ENCODE data around the gene MDFIC2.

MDFIC2 gene

DNA sequence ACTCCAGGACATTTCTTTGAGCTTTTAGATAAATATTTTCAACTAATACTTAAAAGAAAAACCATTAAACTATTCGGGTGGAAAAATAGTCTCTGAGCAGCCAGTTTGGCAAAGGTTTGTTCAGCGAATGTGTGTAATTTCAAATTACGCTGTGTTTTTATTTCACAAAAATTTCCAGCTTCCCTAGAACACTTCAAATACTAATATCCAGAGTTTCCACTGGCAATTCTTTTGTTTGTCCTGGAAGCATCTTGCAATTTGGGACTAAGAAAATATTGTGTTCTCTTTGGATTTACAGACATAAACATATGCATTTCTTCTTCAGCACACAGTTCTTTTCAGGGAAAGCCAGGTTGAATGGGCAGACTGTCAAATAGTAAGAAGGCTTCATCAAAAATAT, 61.9 kb downstream of the MDFIC2 start:
- H3K27me3 ChIP-seq (ENCODE audit: insufficient read depth, low read length), result no peaks in the 10 kb centered on the region
- H3K4me1 ChIP-seq (ENCODE audit: insufficient read depth, low read length), result peaks cover 3% of the 10 kb centered on the region; the same call in 1 of the 2 replicates
- no peak overlapping the region for H3K27ac ChIP-seq (ENCODE audit: low read length)
- no peak overlapping the region for H3K9ac ChIP-seq (ENCODE audit: low read depth, low read length)
- H3K4me3 ChIP-seq (ENCODE audit: low read length), result no peak overlapping the region
- no peaks in the 10 kb centered on the region for H3K36me3 ChIP-seq (ENCODE audit: insufficient read depth, low read depth, low read length)
- H3K9me3 ChIP-seq (ENCODE audit: insufficient read depth, low read depth, low read length), result no peaks in the 10 kb centered on the region

DNA sequence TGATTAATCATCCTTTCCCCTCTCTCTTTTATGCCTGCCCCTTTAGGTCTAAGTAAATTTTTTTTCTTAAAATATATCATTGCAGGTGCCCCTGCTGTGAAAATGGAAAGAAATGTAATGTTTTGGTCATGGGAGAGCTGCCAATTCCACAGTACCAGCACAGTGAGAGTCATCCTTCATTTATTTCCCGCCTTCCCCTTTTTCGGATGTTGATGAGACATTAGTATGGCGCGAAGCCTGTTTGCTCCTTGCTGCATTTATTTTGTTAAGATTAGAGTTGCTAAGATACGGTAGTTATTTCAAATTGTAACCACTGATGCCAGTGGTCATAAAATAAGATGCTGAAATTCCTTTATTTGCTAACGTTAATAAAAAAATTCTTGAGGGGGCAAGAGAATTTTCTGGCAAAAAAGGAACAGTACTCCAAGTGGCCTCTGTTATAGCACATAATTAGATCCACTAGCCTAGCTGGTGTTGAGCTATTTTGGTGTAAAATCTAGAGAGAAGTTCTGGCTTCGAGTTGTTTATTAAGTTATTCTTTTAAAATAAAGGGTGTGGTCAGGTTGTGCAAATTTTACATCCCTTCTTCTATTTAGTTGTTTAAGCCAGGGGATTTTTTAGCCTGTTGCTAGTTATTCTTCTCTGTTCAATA, 62.8 kb downstream of the MDFIC2 start:
- H3K27ac ChIP-seq (ENCODE audit: low read length), result no peak overlapping the region
- no peak overlapping the region for H3K4me3 ChIP-seq (ENCODE audit: low read length)
- H3K9me3 ChIP-seq (ENCODE audit: insufficient read depth, low read depth, low read length), result no peaks in the 10 kb centered on the region
- peaks cover 3% of the 10 kb centered on the region; the same call in 1 of the 2 replicates for H3K4me1 ChIP-seq (ENCODE audit: insufficient read depth, low read length)
- H3K36me3 ChIP-seq (ENCODE audit: insufficient read depth, low read depth, low read length), result no peaks in the 10 kb centered on the region
- H3K27me3 ChIP-seq (ENCODE audit: insufficient read depth, low read length), result no peaks in the 10 kb centered on the region
- no peak overlapping the region for H3K9ac ChIP-seq (ENCODE audit: low read depth, low read length)

DNA sequence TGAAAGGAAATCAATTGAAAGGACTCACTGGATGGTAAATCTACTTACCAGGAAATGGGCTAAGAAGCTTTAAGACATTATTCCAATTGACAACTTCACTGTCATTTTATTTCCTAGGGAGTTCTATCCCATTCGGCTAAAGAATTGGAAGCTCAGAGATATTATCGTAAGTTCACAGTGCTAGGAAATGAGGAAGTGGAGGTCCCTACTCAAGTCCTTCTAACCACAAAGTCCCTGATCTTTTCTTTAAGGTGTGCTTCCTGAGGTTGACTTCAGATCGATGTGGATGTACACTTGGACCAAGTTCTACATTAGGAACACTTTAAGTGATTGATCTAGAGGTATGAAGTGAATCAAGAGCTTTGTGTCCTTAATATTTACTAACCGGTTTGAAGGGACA, 63.6 kb downstream of the MDFIC2 start:
- Histone ChIP-seq H3K9me3 (ENCODE audit: insufficient read depth, low read depth, low read length) (no peaks in the 10 kb centered on the region), H3K4me3 (ENCODE audit: low read length) (no peak overlapping the region), H3K27me3 (ENCODE audit: insufficient read depth, low read length) (no peaks in the 10 kb centered on the region), H3K4me1 (ENCODE audit: insufficient read depth, low read length) (peaks cover 3% of the 10 kb centered on the region), H3K9ac (ENCODE audit: low read depth, low read length) (no peak overlapping the region), H3K27ac (ENCODE audit: low read length) (no peak overlapping the region), H3K36me3 (ENCODE audit: insufficient read depth, low read depth, low read length) (no peaks in the 10 kb centered on the region)

DNA sequence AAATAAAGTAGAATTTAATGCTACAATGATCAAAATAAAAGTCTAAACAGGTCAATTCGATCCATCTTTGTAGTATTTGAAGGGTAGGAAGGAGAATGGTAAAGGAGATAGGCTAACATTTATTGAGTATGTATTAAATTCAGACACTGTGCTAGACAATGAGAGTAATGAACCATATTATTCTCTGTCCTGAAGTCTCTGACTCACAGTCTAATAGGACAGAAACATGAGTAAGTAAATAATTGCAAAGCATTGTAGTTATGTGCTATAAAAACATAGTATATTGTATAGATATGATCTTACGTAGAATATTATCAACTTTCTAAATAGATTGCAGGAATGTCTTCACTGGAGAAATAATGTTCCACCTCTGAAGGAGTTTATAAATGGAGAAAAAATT, 64.5 kb downstream of the MDFIC2 start:
- Histone ChIP-seq H3K9me3 (ENCODE audit: insufficient read depth, low read depth, low read length) (no peaks in the 10 kb centered on the region), H3K9ac (ENCODE audit: low read depth, low read length) (no peak overlapping the region), H3K4me1 (ENCODE audit: insufficient read depth, low read length) (peaks cover 3% of the 10 kb centered on the region), H3K27me3 (ENCODE audit: insufficient read depth, low read length) (no peaks in the 10 kb centered on the region), H3K4me3 (ENCODE audit: low read length) (no peak overlapping the region), H3K36me3 (ENCODE audit: insufficient read depth, low read depth, low read length) (no peaks in the 10 kb centered on the region), H3K27ac (ENCODE audit: low read length) (no peak overlapping the region)

DNA sequence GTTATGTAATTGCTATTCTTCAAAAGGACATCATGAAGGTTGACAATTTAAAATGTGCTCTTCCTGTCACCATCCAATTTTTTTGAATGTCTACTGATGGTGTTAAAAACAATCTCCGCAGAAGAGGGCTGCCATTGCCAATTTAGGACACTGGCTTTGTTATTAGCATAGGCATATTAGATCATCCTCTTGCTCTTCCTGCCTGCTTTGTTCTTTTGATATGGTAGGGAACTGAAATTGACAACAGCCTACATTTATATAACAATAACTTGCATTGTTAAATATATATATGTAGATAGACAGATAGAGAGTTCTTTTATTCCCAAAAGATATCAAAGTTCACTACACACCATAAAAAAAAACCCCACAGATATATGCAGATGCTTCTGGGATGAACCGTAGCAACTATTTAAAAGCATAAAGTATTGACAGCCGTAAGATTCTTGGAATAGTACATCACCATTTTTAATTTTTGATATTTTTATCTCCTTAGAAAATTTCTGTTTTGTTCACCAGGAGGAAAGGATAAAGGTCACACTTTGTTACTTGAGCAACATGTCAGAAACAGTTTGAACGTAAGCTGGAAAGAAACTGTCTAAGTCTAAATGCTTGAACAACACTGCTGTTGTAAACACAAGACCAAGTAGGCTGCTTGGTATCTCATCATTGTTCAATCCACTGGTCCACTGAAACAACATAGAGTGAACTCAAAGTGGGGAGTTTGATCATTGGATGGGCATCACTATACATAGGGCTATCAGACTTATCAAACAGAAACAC, 66.5 kb downstream of the MDFIC2 start:
- H3K9me3 ChIP-seq (ENCODE audit: insufficient read depth, low read depth, low read length), result no peaks in the 10 kb centered on the region
- no peak overlapping the region for H3K9ac ChIP-seq (ENCODE audit: low read depth, low read length)
- H3K4me1 ChIP-seq (ENCODE audit: insufficient read depth, low read length), result peaks cover 3% of the 10 kb centered on the region
- H3K27me3 ChIP-seq (ENCODE audit: insufficient read depth, low read length), result no peaks in the 10 kb centered on the region
- no peak overlapping the region for H3K27ac ChIP-seq (ENCODE audit: low read length)
- H3K4me3 ChIP-seq (ENCODE audit: low read length), result no peak overlapping the region
- no peaks in the 10 kb centered on the region for H3K36me3 ChIP-seq (ENCODE audit: insufficient read depth, low read depth, low read length)

DNA sequence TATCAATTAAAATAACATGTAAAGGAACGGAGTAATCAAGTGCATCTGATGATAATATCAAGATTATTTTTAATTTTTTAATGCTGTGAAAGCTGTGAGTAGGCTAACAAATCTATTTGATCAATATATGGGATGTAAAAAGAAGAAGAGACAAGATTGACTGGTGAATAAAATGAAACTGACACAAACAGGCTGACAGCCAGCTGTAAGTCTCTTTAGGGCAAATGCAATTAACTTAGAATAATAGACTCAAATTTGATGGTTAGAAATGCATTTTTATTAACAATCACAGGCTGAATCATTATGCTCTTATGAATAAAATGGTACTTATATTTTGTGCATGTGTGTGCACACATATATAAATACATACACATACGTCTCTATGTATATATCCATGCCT, 68.0 kb downstream of the MDFIC2 start:
- Histone ChIP-seq H3K4me1 (ENCODE audit: insufficient read depth, low read length) (peaks cover 3% of the 10 kb centered on the region), H3K27me3 (ENCODE audit: insufficient read depth, low read length) (no peaks in the 10 kb centered on the region), H3K27ac (ENCODE audit: low read length) (no peak overlapping the region), H3K4me3 (ENCODE audit: low read length) (no peak overlapping the region), H3K36me3 (ENCODE audit: insufficient read depth, low read depth, low read length) (no peaks in the 10 kb centered on the region), H3K9me3 (ENCODE audit: insufficient read depth, low read depth, low read length) (no peaks in the 10 kb centered on the region), H3K9ac (ENCODE audit: low read depth, low read length) (no peak overlapping the region)

DNA sequence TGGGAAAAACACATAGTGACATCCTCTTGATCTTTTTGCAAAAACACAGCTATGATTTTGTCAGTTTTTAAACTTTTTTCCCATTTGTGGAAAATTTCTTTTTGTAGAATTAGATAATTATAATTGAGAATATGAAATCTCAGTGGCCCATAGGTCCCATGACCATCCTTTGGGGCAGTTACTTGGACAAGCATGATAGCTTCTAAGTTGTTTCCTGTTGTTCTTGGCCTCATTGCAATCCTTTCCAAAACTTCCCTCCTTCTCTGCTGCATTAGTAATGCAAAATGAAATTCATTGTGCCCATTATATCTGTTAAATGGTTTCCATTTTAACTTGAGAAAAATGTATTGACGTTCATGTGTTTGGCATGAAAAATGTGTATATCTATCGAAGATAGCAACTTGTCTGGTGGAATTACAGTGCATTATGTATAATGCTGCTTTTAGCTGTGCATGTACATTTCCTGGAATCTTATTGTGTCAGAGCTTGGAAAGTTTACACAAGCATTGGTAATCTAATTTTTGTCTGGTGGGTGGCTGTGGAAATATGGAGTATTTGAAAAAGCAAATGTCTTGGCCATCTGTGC, 70.0 kb downstream of the MDFIC2 start:
- H3K27me3 ChIP-seq (ENCODE audit: insufficient read depth, low read length), result no peaks in the 10 kb centered on the region
- H3K9ac ChIP-seq (ENCODE audit: low read depth, low read length), result no peak overlapping the region
- H3K36me3 ChIP-seq (ENCODE audit: insufficient read depth, low read depth, low read length), result no peaks in the 10 kb centered on the region
- H3K9me3 ChIP-seq (ENCODE audit: insufficient read depth, low read depth, low read length), result no peaks in the 10 kb centered on the region
- H3K4me3 ChIP-seq (ENCODE audit: low read length), result no peak overlapping the region
- H3K4me1 ChIP-seq (ENCODE audit: insufficient read depth, low read length), result peaks cover 3% of the 10 kb centered on the region
- no peak overlapping the region for H3K27ac ChIP-seq (ENCODE audit: low read length)

DNA sequence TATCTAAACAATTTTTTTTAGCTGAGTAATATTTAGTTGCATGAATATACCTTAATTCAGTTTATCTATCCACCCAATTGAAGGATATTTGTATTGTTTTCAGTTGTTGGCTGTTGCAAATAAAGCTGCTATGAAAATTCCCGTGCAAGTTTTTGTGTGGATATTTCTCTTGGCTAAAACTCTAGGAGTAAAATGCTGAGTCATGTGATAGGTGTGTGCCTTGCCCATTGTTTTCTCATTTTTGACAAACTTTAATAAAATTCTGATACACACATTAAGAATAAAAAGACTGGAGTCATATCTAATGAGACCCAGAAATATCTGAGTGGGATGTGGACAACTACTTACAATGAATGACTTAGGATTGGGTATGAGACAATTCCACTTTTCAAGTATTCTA, 78.6 kb downstream of the MDFIC2 start:
- no peaks in the 10 kb centered on the region for H3K4me1 ChIP-seq (ENCODE audit: insufficient read depth, low read length)
- no peak overlapping the region for H3K27ac ChIP-seq (ENCODE audit: low read length)
- H3K27me3 ChIP-seq (ENCODE audit: insufficient read depth, low read length), result no peaks in the 10 kb centered on the region
- H3K36me3 ChIP-seq (ENCODE audit: insufficient read depth, low read depth, low read length), result no peaks in the 10 kb centered on the region
- H3K9ac ChIP-seq (ENCODE audit: low read depth, low read length), result no peak overlapping the region
- H3K9me3 ChIP-seq (ENCODE audit: insufficient read depth, low read depth, low read length), result no peaks in the 10 kb centered on the region
- H3K4me3 ChIP-seq (ENCODE audit: low read length), result no peak overlapping the region

DNA sequence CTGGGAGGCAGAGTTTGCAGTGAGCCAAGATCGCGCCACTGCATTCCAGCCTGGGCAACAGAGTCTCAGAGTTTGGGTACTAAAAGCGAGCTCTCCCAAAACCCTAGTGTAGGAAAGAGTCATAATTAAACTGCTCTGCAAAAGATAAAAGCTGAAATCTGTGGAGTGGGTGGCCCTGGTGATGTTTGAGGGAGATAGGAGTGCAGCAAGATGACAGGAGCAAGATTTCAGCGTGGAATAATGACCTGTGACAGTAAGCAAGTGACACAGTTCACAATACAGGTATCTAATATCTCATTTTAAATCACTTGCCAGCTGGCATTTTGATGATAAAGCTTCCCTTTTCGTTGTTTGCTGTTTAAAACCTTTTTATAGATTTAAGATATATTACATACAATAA, 79.3 kb downstream of the MDFIC2 start:
- no peak overlapping the region for H3K27ac ChIP-seq (ENCODE audit: low read length)
- H3K9ac ChIP-seq (ENCODE audit: low read depth, low read length), result no peak overlapping the region
- no peaks in the 10 kb centered on the region for H3K4me1 ChIP-seq (ENCODE audit: insufficient read depth, low read length)
- H3K4me3 ChIP-seq (ENCODE audit: low read length), result no peak overlapping the region
- H3K36me3 ChIP-seq (ENCODE audit: insufficient read depth, low read depth, low read length), result no peaks in the 10 kb centered on the region
- no peaks in the 10 kb centered on the region for H3K27me3 ChIP-seq (ENCODE audit: insufficient read depth, low read length)
- H3K9me3 ChIP-seq (ENCODE audit: insufficient read depth, low read depth, low read length), result no peaks in the 10 kb centered on the region

DNA sequence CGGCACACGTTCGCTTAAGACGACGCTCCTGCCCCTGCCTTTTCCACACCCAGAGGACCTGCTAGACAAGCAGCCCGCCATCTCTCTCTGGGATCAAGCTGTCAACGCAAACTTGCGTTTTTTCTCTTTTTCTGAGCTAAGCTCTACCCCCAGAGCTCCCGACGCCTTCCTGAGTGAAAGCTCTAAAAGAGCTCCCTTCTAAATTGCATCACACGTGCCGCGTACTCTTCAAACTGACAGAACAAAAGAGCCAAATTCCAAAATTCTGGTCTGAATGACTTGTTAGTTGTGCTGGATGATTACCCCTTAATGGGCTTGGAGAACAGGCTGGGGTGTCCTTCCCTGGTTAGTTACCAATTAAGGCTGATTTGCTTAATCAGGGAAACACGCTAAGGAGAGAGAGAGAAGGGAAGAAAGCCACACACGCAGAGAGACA, 81.2 kb downstream of the MDFIC2 start:
- no peaks in the 10 kb centered on the region for H3K9me3 ChIP-seq (ENCODE audit: insufficient read depth, low read depth, low read length)

DNA sequence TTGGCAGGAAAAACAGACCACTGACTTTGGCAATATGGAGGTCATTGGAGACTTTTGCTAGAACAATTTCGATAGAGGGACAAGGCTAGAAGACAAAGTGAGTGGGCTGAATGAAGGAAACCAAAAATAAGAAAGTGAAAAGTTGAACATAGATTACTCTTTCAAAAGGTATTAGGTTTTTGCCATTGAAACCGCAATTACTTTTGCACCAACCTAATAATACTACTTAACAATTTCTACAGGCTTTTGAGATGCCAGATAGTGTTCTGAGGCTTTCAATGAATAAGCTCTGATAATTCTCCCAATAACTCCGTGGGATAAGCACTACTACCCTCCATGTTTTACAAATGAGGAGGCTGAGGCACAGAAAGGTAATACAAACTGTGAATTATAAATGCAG, 85.0 kb downstream of the MDFIC2 start:
- H3K9me3 ChIP-seq (ENCODE audit: insufficient read depth, low read depth, low read length), result no peaks in the 10 kb centered on the region
- no peaks in the 10 kb centered on the region for H3K4me1 ChIP-seq (ENCODE audit: insufficient read depth, low read length)
- H3K27ac ChIP-seq (ENCODE audit: low read length), result no peak overlapping the region
- H3K27me3 ChIP-seq (ENCODE audit: insufficient read depth, low read length), result no peaks in the 10 kb centered on the region
- H3K4me3 ChIP-seq (ENCODE audit: low read length), result no peak overlapping the region
- no peaks in the 10 kb centered on the region for H3K36me3 ChIP-seq (ENCODE audit: insufficient read depth, low read depth, low read length)
- no peak overlapping the region for H3K9ac ChIP-seq (ENCODE audit: low read depth, low read length)

More for the DNA sequence above, 81.2 kb downstream of the MDFIC2 start:
- H3K27me3 ChIP-seq (ENCODE audit: insufficient read depth, low read length), result no peaks in the 10 kb centered on the region
- H3K27ac ChIP-seq (ENCODE audit: low read length), result no peak overlapping the region
- H3K36me3 ChIP-seq (ENCODE audit: insufficient read depth, low read depth, low read length), result no peaks in the 10 kb centered on the region
- H3K4me1 ChIP-seq (ENCODE audit: insufficient read depth, low read length), result no peaks in the 10 kb centered on the region
- no peak overlapping the region for H3K9ac ChIP-seq (ENCODE audit: low read depth, low read length)
- H3K4me3 ChIP-seq (ENCODE audit: low read length), result no peak overlapping the region

DNA sequence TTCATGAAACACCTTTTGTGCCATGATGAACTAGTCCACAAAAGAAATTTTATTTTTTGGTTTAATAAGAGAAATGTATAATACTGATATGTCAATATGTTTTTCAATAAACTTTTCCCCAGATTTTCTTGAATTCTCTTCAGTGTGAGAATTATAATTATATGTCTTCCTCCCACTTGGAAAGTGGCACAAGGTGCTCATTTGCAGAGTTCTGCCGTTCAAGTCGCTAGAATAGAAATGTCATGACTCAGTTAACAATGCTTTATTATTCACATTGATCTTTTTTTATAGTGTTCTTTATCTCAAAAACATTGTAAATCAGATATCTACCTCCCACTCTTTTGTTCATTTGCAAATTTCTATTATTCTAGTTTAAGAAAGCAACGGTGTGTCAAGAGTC, 87.3 kb downstream of the MDFIC2 start:
- no peak overlapping the region for H3K4me3 ChIP-seq (ENCODE audit: low read length)
- no peaks in the 10 kb centered on the region for H3K36me3 ChIP-seq (ENCODE audit: insufficient read depth, low read depth, low read length)
- H3K4me1 ChIP-seq (ENCODE audit: insufficient read depth, low read length), result no peaks in the 10 kb centered on the region
- no peak overlapping the region for H3K9ac ChIP-seq (ENCODE audit: low read depth, low read length)
- no peaks in the 10 kb centered on the region for H3K27me3 ChIP-seq (ENCODE audit: insufficient read depth, low read length)
- H3K9me3 ChIP-seq (ENCODE audit: insufficient read depth, low read depth, low read length), result no peaks in the 10 kb centered on the region
- H3K27ac ChIP-seq (ENCODE audit: low read length), result no peak overlapping the region

Data from iPS-20b (cell line).